ENCODE measurements around the gene RNF11. TPM values are rescaled to one million over a fixed set of nuclear protein-coding genes. Genes with fewer than 3 reads are reported as not detected.

Gene RNF11
- total and polyA plus RNA-seq, 2 of the 8 experiments (the other 6 are each of a cell fraction or from before 2014, with no cell fraction given) = 49.6 to 54.2 TPM

DNA sequence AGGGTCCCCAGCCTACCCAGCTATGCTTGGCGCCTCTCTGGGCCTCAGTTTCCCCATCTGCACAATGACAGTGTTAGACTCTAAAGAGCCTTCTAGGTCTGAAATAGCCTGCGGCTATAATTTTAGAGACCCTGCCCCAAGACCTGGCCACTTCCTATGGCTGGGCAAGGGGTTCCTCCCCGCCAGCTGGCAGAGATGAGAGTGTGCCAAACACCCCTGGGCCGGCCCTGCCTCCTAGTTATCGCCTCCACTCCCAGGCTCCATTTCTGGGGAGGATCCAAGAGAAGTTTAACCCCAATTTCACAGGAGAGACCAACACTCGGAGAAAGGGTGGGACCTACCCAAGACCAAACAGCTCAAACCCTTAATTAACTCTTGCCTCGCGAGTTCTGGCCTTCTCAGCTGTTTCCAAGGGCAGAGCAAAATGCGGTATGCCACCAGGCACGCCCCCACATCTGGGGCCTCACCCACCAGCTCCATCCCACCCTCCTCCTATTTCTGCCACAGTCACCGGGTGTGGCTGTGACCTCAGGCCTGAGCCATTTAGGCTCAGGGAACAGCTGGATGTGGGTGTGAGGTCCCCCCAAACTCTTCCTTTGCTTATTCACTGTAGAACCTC, 58.6 kb downstream of the RNF11 start (continued):
- no peak for TF ChIP-seq HDAC2 (IDR thresholded peaks at IDR 0.05; ENCODE audit: borderline replicate concordance in 1 of 2, low read depth in 2 of 2, low read length in 2 of 2)
- no peak for TF ChIP-seq KDM4A (IDR thresholded peaks at IDR 0.05; ENCODE audit: low read depth, low read length, severe bottlenecking)
- TF ChIP-seq SUZ12 (IDR thresholded peaks at IDR 0.05; ENCODE audit: low read length) = no peak
- no peak for TF ChIP-seq SIX5 (IDR thresholded peaks at IDR 0.05; ENCODE audit: low read depth, low read length)
- no peak for TF ChIP-seq BCL11A (IDR thresholded peaks at IDR 0.05; ENCODE audit: low read depth in 2 of 2, low read length in 2 of 2)
- no peak for TF ChIP-seq POLR2A (IDR thresholded peaks at IDR 0.05; ENCODE audit: control extremely low read depth in 1 of 2, low read depth in 2 of 2, low read length in 2 of 2)
- TF ChIP-seq, protein P1, sequence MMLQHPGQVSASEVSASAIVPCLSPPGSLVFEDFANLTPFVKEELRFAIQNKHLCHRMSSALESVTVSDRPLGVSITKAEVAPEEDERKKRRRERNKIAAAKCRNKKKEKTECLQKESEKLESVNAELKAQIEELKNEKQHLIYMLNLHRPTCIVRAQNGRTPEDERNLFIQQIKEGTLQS (IDR thresholded peaks at IDR 0.05; ENCODE audit: insufficient read depth, low read depth, low read length) = no peak
- TF ChIP-seq, protein P2, sequence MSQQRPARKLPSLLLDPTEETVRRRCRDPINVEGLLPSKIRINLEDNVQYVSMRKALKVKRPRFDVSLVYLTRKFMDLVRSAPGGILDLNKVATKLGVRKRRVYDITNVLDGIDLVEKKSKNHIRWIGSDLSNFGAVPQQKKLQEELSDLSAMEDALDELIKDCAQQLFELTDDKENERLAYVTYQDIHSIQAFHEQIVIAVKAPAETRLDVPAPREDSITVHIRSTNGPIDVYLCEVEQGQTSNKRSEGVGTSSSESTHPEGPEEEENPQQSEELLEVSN (IDR thresholded peaks at IDR 0.05) = no peak
- TF ChIP-seq RNF2 (IDR thresholded peaks at IDR 0.05; ENCODE audit: borderline replicate concordance, low read depth, low read length, missing control alignments, poor library complexity, severe bottlenecking) = no peak
